RCC 7860 (cell line): Measurements from ENCODE around the gene GPR35.

ENCODE experiments used
- DNase-seq: peaks from one replicate; pipeline ENCODE4 v3.0.0-alpha.2; 2015; ENCODE audit warnings: low spot score
- FAIRE-seq: peaks from 2 replicates; lab custom pipeline; 2012; peaks lifted over from hg19 to GRCh38; lab: Jason Lieb, UNC

The GPR35 gene

DNA sequence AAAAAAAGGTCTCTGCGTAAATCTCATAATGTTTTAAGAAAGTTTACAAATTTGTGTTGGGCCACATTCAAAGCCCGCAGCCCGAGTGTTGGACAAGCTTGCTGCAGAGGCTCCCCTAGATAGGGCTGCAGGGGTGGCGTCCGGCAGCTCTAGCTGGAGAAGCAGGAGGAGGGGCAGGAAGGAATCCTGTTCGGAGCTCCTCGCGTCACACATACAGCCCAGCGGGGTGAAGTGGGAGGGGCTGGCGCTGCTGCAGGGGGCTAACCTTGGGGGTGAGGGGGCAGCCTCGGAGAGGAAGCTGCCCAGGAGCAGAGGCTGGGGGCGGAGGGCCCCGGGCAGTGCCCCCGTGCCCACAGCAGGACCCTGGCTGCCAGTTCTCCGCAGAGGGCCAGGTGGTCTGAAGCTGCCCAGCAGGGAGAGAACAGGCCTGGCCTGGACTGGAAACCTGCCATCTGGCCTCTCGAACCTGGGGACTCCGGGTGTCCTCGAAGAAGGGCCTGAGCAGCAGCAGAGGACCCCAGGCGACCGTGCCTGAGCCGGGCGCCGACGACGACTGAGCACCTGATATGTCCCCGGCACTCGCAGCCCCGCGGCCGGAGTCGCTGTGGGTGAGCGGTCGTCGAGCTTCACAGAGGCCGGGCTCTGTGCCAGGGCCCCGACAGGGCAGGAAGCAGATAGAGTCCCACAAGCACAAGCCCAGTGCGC lies 2.6 kb upstream of the GPR35 start:
- no peak for FAIRE-seq
- no peak for DNase-seq

DNA sequence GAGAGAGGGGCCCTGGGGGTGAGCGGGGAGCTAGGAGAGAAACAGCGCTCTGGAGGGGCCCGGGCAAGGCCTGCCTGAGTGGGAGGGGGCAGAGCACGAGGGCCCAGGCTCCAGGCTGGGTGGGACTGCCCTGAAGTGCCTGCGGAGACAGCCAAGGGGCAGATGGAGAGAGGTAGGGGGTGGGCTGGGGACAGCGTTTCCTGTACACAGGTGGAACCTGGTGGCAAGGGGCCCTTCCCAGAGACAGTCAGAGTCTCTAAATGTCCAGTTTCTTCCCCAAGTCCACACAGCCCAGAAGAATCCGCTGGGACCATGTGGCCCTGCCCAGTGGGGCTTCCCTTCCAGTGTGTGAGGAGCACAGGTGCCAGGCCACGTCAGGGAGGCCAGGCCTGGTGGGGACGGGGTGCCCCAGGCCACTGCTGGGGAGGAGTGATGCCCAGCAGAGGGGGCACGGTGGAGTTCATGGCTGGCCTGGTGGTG lies 1.7 kb upstream of the GPR35 start:
- FAIRE-seq (no peak), DNase-seq (no peak)

DNA sequence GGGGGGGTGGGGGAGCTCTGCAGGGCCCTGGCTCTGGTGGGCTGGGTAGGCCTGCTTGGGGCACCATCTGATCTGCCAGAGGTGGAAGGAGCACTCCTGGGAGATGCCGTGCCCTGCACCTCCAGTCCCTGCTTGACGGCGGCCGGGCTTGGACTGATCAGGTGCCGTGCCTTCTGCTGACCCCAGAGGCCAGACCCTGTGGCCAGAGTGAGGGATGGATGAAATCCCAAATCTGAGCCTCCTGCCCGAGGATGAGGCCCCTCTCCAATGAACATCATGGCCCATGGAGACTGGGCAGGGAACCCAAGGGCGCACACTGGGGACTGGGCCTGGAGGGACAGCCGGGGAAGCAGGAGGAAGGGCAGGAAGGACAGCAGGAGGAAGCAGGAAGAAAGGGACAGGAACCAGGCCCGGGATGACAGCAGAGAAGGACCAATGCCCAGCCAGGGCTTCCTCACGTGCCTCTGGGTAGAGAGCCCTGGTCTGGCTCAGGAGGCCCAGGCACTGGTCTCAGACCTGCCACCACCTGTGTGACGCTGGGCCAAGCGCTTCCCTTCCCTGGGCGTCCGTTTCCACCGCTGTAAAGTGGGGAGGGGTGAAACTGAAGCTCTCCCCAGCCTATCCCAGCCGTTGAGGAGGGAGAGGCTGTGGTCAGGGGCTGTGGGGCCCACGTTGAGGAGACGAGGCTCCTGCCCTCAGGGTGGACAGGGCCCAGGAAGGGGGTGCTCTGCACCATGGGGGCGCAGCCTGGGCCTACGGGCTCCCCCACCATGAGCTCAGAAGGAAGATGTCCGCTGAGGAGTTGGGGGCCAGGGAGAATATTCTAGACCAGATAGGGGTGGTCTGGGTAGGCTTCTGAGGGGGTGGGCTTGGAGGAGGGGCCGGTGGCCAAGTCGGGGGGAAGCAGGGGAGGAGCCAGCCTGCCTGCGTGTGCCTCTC lies 1.0 kb upstream of the GPR35 start:
- FAIRE-seq (no peak), DNase-seq (no peak)

DNA sequence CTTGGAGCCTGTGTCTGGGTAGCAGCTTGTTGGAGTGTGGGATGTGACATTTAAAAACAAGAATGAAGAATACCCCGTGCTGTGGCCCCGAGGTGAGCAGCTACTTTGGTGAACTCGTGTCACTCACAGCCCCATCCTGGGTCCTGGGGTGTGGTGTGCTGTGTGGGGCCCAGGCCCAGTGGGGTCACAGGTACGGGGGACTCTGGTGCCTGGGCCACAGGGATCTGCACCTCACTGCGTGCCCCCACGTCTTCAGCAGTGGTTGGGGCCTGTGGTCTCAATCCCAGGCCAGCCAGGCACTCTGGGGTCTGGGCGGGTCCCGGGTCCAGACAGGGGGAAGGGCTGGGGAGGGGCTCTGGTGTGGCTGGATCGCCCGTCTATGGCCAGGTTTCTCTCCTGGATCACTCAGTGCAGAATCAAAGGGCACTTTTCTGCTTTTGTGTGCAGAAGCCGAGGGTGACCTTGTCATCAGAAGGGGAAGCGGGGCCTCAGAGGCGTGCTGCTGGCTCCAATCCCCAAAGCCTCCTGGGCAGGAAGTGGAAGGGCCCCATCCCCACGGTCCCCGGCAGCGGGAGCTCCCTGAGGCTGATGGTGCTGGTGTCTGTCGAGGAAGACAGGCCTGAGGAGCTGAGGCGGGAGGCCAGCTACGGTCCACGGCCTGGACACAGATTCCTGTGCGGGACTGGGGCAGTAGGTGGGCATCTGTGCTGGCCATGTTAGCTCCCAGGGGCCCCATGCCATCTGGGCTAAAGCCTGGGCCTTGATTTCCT lies 1.4 kb downstream of the GPR35 start:
- DNase-seq (no peak), FAIRE-seq (no peak)

DNA sequence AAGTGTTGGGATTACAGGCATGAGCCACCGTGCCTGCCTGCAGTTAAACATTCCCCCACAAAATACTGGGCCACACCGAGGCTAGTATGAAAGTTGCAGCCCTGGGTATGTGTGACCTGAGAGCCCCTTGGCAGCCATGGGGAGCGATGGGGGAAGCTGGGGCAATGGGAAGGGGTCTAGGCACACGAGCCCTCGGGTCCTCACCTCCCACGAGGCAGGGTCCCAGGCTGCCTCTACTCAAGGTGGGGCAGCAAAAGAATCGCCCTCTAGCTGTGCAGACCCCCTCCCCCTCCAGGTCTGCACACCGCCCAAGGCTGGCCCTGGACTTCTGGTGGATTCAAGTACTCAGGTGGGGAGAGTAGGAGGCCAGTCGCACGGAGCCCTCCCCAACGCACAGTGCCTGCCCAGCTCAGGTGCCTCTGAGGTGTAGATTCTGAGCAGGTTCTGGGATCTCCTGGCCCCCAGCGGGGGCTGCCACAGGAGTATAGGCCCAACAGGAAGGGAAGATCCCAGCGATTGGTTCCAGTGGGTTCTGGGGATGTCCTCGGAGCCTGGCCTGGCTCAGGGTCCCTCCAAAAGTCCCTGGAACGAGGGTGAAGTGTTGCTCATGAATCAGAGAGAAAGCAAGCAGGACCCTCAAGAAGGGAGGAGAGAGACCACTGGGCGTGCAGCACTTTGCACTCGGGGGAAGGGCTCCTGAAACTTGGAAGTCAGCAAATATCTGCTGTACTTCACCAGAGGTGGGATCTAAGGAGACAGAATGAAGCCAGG lies 2.6 kb downstream of the GPR35 start:
- DNase-seq: no peak
- no peak for FAIRE-seq

DNA sequence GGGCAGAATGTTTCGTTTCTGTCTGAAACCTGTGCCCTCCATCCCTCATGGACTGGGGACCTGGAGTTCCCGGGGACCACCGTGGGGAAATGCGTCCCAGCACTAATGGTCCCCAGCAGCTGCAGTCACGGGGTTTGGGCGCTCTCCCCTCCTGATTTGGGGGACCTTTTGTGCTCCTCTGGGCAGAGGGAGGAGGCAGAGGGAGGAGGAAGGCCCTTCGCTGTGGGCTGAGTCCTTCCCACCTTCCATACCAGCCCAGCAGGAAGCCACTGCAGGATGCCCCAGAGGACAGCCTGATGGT lies 3.2 kb downstream of the GPR35 start:
- DNase-seq: no peak
- no peak for FAIRE-seq

DNA sequence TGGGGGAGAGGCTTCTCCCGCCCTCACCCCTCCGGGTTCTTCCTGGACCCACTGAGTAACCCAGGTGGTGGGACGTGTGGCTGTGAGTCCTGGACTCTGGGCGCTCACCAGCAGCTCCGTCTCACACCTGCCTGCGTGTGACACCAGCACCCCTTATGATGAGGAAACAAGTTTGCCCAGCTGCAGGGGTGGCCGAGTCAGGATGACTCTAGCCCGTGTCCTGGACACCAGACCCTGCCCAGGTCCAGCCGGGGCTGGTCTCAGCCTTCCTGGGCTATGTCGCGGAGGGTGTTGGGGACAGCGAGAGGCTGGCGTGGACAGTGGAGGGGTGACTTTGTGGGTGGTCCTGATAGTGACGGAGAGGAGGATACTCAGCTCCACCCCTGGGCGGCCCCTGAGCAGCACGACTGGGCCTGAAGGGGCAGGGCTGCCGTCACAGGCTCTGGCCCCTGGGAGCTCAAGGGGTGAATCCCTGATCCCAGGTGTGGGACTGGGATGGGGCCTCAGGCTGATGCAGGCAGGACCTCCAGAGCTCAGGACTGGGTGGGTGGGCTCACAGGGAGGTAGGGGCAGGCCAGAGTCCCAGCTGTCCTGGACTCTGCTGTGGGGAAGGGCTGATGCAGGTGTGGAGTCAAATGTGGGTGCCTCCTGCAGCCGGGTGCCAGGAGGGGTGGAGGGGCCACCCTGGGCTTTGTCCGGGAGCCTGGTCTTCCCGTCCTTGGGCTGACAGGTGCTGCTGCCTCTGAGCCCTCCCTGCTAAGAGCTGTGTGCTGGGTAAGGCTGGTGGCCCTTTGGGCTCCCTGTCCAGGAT lies 3.7 kb downstream of the GPR35 start:
- FAIRE-seq (no peak), DNase-seq (no peak)

DNA sequence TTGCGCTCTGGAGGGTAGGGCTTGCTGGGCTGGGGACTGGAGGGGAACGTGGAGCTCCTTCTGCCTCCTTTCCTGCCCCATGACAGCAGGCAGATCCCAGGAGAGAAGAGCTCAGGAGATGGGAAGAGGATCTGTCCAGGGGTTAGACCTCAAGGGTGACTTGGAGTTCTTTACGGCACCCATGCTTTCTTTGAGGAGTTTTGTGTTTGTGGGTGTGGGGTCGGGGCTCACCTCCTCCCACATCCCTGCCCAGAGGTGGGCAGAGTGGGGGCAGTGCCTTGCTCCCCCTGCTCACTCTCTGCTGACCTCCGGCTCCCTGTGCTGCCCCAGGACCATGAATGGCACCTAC lies 4.3 kb downstream of the GPR35 start:
- DNase-seq (no peak), FAIRE-seq (no peak)

DNA sequence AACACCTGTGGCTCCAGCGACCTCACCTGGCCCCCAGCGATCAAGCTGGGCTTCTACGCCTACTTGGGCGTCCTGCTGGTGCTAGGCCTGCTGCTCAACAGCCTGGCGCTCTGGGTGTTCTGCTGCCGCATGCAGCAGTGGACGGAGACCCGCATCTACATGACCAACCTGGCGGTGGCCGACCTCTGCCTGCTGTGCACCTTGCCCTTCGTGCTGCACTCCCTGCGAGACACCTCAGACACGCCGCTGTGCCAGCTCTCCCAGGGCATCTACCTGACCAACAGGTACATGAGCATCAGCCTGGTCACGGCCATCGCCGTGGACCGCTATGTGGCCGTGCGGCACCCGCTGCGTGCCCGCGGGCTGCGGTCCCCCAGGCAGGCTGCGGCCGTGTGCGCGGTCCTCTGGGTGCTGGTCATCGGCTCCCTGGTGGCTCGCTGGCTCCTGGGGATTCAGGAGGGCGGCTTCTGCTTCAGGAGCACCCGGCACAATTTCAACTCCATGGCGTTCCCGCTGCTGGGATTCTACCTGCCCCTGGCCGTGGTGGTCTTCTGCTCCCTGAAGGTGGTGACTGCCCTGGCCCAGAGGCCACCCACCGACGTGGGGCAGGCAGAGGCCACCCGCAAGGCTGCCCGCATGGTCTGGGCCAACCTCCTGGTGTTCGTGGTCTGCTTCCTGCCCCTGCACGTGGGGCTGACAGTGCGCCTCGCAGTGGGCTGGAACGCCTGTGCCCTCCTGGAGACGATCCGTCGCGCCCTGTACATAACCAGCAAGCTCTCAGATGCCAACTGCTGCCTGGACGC lies 4.9 kb downstream of the GPR35 start:
- FAIRE-seq (no peak), DNase-seq (no peak)

DNA sequence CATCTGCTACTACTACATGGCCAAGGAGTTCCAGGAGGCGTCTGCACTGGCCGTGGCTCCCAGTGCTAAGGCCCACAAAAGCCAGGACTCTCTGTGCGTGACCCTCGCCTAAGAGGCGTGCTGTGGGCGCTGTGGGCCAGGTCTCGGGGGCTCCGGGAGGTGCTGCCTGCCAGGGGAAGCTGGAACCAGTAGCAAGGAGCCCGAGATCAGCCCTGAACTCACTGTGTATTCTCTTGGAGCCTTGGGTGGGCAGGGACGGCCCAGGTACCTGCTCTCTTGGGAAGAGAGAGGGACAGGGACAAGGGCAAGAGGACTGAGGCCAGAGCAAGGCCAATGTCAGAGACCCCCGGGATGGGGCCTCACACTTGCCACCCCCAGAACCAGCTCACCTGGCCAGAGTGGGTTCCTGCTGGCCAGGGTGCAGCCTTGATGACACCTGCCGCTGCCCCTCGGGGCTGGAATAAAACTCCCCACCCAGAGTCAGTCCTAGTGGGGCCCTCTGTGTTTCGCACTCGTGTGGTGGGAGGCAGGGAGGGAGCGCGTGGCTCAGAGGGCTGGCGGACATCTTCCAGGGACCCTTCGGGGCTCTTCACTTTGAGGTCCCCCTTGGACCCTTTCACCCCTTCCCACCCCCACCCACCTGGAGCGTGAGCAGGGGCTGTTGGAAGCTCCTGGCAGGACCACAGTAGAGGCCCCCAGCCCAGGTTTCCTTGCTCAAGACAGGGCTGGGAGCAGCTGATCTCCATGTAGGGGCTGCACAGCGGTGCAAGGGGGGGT lies 5.7 kb downstream of the GPR35 start:
- DNase-seq (no peak), FAIRE-seq (no peak)

DNA sequence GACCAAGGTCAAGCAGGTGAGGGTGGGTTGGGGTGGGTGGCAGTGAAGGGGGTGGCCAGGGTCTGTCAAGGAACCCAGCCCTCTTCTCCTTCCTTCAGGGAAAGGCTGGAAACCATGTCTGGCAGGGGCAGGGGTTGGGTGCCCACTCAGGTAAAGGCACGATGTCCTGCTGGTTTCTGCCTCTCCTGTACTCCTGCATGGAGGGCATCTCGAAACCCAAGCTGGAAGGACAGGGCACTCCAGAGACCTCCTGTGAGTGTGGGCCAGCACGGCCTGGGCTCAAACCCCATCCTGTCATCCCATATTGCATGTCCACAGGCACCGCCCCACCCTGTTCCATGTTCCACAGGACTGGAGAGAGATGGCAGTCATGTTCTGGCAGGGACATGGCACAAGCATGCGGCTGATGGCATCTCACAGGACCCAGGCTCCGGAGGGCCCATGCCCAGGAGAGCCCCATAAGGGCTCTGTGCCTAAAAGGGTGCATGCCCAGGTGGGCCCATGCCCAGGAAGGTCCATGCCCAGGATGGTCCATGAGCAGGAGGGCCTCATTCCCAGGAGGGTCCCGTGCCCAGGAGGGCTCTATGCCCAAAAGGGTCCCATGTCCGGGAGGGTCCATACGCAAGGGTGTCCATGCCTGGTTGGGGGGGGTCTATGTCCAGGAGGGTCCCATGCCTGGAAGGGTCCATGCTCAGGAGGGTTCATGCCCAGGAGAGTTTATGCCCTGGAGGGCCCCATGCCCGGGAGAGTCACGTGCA lies 6.4 kb downstream of the GPR35 start:
- FAIRE-seq: no peak
- no peak for DNase-seq

DNA sequence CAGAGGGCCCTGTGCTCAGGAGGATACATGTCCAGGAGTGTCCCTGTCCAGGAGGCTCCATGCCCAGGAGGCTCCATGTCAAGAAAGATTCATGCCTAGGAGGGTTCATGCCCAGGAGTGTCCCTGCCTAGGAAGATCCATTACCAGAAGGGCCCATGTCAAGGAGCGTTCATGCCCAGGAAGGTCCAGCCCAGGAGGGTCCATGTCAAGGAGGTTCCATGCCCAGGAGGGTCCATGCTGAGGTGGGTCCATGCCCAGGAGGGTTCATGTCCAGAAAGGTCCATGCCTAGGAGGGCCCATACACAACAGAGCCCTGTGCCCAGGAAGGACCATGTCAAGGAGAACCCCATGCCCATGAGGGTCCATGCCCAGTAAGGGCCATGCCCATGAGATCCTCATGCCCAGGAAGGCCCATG lies 7.0 kb downstream of the GPR35 start:
- DNase-seq (no peak), FAIRE-seq (no peak)

DNA sequence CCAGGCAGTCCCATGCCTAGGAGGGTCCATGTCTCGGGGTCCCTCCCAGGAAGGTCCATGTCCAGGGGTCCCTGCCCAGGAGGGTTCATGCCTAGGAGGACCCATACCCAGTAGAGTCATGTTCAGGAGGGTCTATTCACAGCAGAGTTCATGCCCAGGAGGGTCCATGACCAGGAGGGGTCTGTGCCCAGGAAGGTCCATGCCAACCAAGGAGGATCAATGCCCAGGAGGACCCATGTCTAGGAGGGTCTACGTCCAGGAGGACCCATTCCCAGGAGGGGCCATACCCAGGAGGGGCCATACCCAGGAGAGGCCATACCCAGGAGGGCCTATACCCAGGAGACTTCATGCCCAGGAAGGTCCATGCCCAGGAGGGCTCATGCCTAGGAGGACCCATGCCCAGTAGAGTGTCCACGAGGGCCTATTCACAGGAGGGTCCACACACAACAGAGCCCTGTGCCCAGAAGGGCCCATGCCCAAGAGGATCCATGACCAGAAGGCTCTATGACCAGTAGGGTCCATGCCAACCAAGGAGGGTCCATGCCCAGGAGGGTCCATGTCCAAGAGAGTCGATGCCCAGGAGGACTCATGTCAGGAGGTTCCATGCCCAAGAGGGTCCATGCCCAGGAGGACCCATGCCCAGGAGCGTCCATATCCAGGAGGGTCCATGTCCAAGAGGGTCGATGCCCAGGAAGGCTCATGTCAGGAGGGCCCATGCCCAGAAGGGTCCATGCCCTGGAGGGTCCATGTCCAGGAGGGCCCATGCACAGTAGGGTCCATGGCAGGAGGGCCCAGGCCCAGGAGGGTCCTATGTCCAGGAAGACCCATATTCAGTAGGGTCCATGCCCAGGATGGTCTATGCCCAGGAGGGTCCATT lies 10.1 kb downstream of the GPR35 start:
- DNase-seq: no peak
- FAIRE-seq: no peak

DNA sequence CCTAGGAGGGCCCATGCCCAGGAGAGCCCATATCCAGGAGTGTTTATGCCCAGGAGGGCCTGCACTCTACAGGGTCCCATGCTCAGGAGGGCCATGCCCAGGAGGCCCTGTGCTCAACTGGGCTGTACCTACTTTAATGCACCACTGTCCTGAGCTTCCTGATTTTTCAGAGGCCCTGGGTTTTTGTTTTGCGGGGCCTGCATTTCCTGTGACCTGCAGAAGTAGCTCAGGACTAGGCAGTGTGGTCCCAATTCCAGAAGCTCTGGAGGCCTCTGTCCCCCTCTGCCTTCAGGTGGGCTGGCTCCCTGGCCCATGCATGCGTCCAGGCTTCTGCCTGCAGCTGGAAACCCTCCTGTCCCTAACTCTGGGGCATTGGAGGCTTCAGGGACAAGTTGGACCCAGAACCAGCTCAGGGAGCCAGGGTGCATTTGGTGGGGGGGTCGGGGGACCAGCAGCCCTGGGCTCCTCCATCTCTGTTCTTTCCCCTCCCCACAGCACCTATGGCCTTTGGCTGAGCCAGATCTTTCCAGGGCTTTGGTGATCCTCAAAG lies 10.8 kb downstream of the GPR35 start:
- DNase-seq (no peak), FAIRE-seq (no peak)

DNA sequence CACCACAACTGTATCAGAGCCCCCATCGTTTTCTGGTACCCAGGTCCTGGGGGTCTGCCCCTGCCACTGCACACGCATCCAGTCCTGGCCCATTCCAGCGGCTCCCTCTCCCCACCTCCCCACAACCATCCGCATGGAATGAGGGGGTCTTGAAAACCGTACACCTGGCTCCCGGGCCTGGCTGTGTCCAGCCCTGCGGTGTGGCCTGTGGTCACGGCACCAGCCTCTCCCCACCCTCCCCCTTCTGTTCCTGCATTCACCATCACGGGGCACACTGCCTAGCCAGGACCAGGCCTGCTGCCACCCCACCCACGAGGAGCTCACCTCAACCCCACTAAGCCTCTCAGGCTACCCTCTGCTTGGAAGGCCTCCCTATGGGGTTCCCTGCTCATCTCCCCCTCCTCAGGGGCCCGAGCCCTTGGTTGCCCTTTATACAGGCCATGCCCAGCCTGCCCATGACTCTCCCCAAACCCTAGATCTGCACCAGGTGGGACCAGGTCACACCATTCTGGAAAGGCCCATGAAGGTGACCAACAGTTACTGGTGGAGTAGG lies 11.4 kb downstream of the GPR35 start:
- DNase-seq (no peak), FAIRE-seq (no peak)
